Tibial nerve (tissue), 4 donors: ENCODE results near the gene ZNF646. TPM values are rescaled to one million over a fixed set of nuclear protein-coding genes. Genes with fewer than 3 reads are reported as not detected.

Experiments used
- DNase-seq, 2 donors: peaks; one replicate each; pipeline ENCODE4 v3.0.0-alpha.2; 2019; ENCODE audit warnings: low spot score in 2 of 2
- H3K27ac ChIP-seq, 4 donors: fragments of 200-600 bp; sonication (generic) in 3 of 4; one replicate each; pipeline ENCODE4 v1.5.1; 2017 to 2019; ENCODE audit warnings: mild to moderate bottlenecking in 1 of 4
- H3K27me3 ChIP-seq, 2 donors: fragments of 200-600 bp; sonication (generic) in 1 of 2; one replicate each; pipeline versions ENCODE4 v1.5.1 to v1.6.0; 2017 to 2019
- H3K36me3 ChIP-seq, 3 donors: fragments of 200-600 bp; sonication (generic); one replicate each; pipeline ENCODE4 v1.5.1; 2018 to 2019
- H3K4me1 ChIP-seq, 4 donors: fragments of 200-600 bp; sonication (generic) in 3 of 4; one replicate each; pipeline ENCODE4 v1.5.1; 2017 to 2019
- H3K4me3 ChIP-seq, 4 donors: fragments of 200-600 bp; sonication (generic) in 3 of 4; one replicate each; pipeline ENCODE4 v1.5.1; 2017 to 2019; ENCODE audit warnings: mild to moderate bottlenecking in 1 of 4, moderate library complexity in 1 of 4
- H3K9me3 ChIP-seq, 4 donors: fragments of 200-600 bp; sonication (generic) in 3 of 4; one replicate each; pipeline ENCODE4 v1.5.1; 2017 to 2019
- EP300 ChIP-seq, 2 donors: sonication (generic); formaldehyde crosslinking; IDR thresholded peaks; one replicate each; pipeline ENCODE4 v1.6.1; 2017; ENCODE audit warnings: antibody characterized with exemption in 2 of 2, mild to moderate bottlenecking in 1 of 2
- POLR2A ChIP-seq, 2 donors: fragments of 450-650 bp; IDR thresholded peaks; one replicate each; pipeline ENCODE4 v1.6.1; 2017; ENCODE audit warnings: antibody characterized with exemption in 2 of 2, mild to moderate bottlenecking in 2 of 2, moderate library complexity in 2 of 2
- WGBS, 2 donors: methylation state at CpG; one replicate each; pipeline ENCODE4 v1.1.5; 2018; 5-methylcytosine and 5-hydroxymethylcytosine counted together
- total RNA-seq, 4 donors: library from RNA; depleted of rRNA; stranded (reverse); fragments of >200 nt; gene quantifications; one replicate each; pipeline ENCODE4 v1.1.0, GENCODE V29; 2016
- TF ChIP-seq, protein P1 (sequence below), 5 experiments: fragments of 200-600 bp in 3 of 5; fragments of 450-650 bp in 2 of 5; sonication (generic) in 3 of 5; IDR thresholded peaks; one replicate each; pipeline ENCODE4 v1.5.1; 2016 to 2019; ENCODE audit warnings: antibody characterized with exemption in 5 of 5, mild to moderate bottlenecking in 3 of 5, moderate library complexity in 2 of 5

Gene ZNF646
- total RNA-seq, 4 donors from 2014 or later, result 13.4 to 22.5 (median 20.0) TPM

DNA sequence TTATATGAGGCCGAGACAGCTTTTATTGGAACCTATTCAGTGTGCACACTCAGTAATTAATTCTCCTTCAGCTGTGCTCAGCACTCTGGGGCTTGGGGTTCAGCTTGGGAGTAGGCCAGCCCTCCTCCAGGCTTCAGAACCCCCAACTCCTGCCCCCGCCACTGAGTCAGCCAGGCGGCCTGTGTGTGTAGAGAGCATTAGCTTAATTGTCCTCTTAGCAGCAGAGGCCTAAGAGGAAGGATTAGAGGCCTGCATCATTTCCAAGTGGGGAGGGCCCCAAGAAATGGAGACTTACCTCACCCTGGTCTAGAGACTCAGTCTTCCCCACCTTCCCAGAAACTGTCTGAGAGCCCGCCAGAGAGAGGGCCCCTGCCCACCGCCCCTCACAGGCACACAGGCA, 13.7 kb downstream of the ZNF646 start:
- H3K36me3 ChIP-seq, result peaks cover 0 to 88% (median 0%) of the 10 kb centered on the region in 3 donors

DNA sequence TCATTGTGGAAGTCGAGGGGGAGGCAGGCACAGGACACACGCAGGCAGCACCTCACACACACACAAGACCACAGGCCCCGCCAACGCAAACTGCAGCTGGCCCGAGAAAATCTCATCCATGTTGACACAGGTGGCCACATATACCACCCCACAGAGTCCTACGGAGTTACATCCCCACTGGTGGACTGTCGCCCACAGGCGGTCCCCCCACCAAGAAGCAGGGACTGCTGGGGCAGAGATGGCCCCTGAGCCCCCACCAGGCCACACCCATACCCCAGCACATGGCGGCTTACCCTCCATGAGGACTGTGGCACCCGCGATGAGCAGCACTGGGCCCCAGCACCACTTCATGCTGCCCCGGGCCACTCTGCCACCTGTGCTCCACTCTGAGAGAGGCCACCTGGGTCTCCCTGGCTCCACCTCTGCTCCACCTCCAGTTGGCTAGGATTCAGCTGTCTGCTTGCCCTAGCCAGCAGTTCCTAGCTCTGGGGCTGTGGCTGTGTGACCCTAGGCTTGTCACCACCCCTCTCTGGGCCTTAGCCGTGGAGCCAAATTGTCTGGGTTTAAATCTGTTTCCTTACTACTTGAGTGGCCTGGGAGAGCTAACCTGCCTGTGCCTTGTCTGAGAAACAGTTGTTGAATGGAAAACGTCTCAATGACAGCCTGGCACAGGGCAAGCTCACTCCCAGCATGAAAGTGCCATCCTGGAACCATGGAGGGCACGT, 14.4 kb downstream of the ZNF646 start, which contains the start of gene PRSS53:
Gene PRSS53, minus strand, starts transcription at position 485 of the 725 bp plus-strand sequence. Its CDS starts 134 bp downstream, at position 351.
- WGBS, 2 donors, result 71 to 79% methylated on average over 14 to 15 of the region's 15 CpGs
- Histone ChIP-seq H3K27ac (no peak within 1 kb of the TSS), H3K9me3 (no peaks in the 10 kb centered on the region), H3K36me3 (peaks cover 0 to 81% (median 0%) of the 10 kb centered on the region in 3 donors), H3K4me3 (no peak within 1 kb of the TSS), H3K4me1 (peaks cover 0 to 13% (median 8%) of the 10 kb centered on the region in 4 donors), H3K27me3 (no peaks in the 10 kb centered on the region)
- no peak for DNase-seq
- TF ChIP-seq EP300 (IDR thresholded peaks at IDR 0.05) (no peak), POLR2A (IDR thresholded peaks at IDR 0.05) (no peak)
- TF ChIP-seq, protein P1, sequence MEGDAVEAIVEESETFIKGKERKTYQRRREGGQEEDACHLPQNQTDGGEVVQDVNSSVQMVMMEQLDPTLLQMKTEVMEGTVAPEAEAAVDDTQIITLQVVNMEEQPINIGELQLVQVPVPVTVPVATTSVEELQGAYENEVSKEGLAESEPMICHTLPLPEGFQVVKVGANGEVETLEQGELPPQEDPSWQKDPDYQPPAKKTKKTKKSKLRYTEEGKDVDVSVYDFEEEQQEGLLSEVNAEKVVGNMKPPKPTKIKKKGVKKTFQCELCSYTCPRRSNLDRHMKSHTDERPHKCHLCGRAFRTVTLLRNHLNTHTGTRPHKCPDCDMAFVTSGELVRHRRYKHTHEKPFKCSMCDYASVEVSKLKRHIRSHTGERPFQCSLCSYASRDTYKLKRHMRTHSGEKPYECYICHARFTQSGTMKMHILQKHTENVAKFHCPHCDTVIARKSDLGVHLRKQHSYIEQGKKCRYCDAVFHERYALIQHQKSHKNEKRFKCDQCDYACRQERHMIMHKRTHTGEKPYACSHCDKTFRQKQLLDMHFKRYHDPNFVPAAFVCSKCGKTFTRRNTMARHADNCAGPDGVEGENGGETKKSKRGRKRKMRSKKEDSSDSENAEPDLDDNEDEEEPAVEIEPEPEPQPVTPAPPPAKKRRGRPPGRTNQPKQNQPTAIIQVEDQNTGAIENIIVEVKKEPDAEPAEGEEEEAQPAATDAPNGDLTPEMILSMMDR (IDR thresholded peaks at IDR 0.05), result no peak

More for the DNA sequence above, 13.7 kb downstream of the ZNF646 start:
- H3K4me1 ChIP-seq, result peaks cover 0 to 6% (median 2%) of the 10 kb centered on the region in 4 donors
- DNase-seq, result no peak
- 69 to 74% methylated on average over 5 of the region's 5 CpGs for WGBS, 2 donors
- H3K9me3 ChIP-seq, result no peaks in the 10 kb centered on the region
- TF ChIP-seq EP300 (IDR thresholded peaks at IDR 0.05) (no peak), POLR2A (IDR thresholded peaks at IDR 0.05) (no peak)
- TF ChIP-seq, protein P1 (IDR thresholded peaks at IDR 0.05), result no peak
- H3K27ac ChIP-seq, result no peak overlapping the region
- no peak overlapping the region for H3K4me3 ChIP-seq
- no peaks in the 10 kb centered on the region for H3K27me3 ChIP-seq

DNA sequence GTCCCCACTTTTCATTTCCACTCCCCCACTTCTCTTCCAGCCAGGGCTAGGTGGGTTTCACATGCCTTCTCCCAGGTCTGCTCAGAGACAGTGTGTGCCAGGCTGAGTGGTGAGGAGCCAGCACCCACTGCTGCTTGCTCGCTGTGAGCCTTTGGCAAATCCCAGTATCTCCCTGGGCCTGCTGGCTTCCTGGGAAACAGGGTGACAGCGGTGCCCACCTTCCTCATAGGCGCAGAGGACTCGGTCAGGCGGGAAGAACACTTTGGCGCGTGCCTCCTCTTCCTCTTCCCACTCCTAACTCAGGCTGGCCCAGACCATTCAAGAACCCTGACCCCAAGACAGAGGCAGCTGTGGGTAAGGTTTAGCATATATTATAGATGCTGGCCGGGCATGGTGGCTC, 15.0 kb downstream of the ZNF646 start:
- WGBS, 2 donors, result 93 to 95% methylated on average over 7 to 8 of the region's 8 CpGs
- H3K36me3 ChIP-seq, result peaks cover 0 to 75% (median 0%) of the 10 kb centered on the region in 3 donors
- DNase-seq, result no peak

DNA sequence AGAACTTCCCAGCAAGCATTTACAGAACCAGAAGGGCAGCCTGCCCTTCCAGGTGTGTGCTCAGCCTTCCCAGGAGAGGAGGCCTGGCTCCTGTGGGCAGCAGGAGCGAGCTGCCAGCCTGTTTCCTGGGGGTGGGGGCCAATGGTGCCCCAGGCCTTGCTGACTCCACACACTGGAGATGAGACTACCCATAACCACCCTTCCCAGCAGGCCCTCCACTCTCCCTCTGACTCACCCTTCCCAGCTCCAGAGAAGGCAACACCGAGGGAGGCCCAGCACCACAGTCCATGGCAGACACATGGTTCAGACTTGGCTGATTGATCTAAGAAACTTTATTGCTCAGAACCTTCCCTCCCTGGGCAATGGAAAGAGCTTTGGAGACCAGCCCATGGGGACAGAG, 16.3 kb downstream of the ZNF646 start:
- H3K9me3 ChIP-seq, result no peaks in the 10 kb centered on the region
- H3K4me1 ChIP-seq, result peaks cover 0 to 25% (median 11%) of the 10 kb centered on the region in 4 donors
- H3K27ac ChIP-seq, result no peak overlapping the region
- 86 to 91% methylated on average over 2 of the region's 2 CpGs for WGBS, 2 donors
- H3K27me3 ChIP-seq, result no peaks in the 10 kb centered on the region
- peaks cover 0 to 62% (median 0%) of the 10 kb centered on the region in 3 donors for H3K36me3 ChIP-seq
- H3K4me3 ChIP-seq, result no peak overlapping the region
- TF ChIP-seq POLR2A (IDR thresholded peaks at IDR 0.05) (no peak), EP300 (IDR thresholded peaks at IDR 0.05) (no peak)
- TF ChIP-seq, protein P1 (IDR thresholded peaks at IDR 0.05), result no peak
- DNase-seq, result no peak

More for the DNA sequence above, 15.0 kb downstream of the ZNF646 start:
- Histone ChIP-seq H3K4me1 (peaks cover 0 to 17% (median 11%) of the 10 kb centered on the region in 4 donors), H3K27me3 (no peaks in the 10 kb centered on the region), H3K9me3 (no peaks in the 10 kb centered on the region), H3K27ac (no peak overlapping the region), H3K4me3 (no peak overlapping the region)
- TF ChIP-seq EP300 (IDR thresholded peaks at IDR 0.05) (no peak), POLR2A (IDR thresholded peaks at IDR 0.05) (no peak)
- TF ChIP-seq, protein P1 (IDR thresholded peaks at IDR 0.05), result no peak

DNA sequence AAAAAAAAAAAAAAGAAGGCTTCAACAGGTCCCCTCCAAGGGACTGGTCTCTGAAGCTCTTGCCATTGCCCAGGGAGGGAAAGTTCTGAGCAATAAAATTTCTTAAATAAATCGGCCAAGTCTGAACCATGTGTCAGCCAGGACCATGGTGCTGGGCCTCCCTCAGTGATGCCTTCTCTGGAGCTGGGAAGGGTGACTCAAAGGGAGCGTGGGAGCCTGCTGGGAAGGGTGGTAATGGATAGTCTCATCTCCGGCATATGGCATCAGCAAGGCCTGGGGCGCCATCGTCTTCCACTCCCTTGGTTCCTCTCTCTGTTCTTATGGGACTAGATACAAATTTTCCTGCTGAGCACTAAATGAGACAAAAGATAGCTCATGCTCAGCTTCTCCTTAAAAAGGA, 18.1 kb downstream of the ZNF646 start:
- H3K36me3 ChIP-seq, result peaks cover 0 to 44% (median 0%) of the 10 kb centered on the region in 3 donors
- WGBS, 2 donors, result 84 to 94% methylated on average over 5 of the region's 5 CpGs
- H3K27ac ChIP-seq, result peak overlapping the region in 2 of 4 donors; percentile 88 to 89

More for the DNA sequence above, 18.1 kb downstream of the ZNF646 start:
- TF ChIP-seq EP300 (IDR thresholded peaks at IDR 0.05), result no peak
- TF ChIP-seq, protein P1 (IDR thresholded peaks at IDR 0.05), result no peak
- TF ChIP-seq POLR2A (IDR thresholded peaks at IDR 0.05), result no peak
- no peak for DNase-seq
- Histone ChIP-seq H3K4me3 (no peak overlapping the region), H3K9me3 (no peaks in the 10 kb centered on the region), H3K27me3 (no peaks in the 10 kb centered on the region), H3K4me1 (peaks cover 0 to 29% (median 11%) of the 10 kb centered on the region in 4 donors)
